IPS-NIHi7 (cell line): ENCODE results near the gene ACAN.

Experiments used
- DNase-seq: peaks from one replicate; pipeline ENCODE4 v3.0.0; 2012; ENCODE audit warnings: mixed read lengths; ENCODE audit errors: extremely low spot score

ACAN gene

DNA sequence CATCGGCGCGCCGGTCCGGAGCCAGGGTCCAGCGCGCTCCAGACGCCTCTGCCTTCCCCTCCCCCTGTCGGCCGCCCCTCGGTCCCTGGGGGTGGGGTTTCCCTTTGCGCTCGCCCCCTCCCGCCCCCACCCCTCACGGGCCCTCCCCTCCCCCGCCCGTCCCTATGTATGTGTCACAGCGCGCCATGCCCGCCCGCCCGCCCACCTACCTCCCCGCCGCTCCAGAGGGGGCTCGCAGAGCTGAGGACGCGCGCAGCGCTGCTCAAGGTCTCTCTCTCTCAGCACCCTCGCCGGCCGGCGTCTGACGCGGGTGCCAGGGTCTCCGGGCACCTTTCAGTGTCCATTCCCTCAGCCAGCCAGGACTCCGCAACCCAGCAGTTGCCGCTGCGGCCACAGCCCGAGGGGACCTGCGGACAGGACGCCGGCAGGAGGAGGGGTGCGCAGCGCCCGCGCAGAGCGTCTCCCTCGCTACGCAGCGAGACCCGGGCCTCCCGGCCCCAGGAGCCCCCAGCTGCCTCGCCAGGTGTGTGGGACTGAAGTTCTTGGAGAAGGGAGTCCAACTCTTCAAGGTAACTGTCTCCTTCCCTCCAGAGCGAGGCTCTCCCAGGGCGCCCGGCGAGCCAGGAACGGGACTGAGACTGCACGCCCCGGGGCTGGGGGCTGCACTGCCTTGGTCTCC is at the start of gene ACAN:
ACAN (plus strand) TSS at position 196 of the 679 bp plus-strand sequence. CDS start 32,771 bp downstream, outside the sequence.
- DNase-seq = peak; percentile 77

DNA sequence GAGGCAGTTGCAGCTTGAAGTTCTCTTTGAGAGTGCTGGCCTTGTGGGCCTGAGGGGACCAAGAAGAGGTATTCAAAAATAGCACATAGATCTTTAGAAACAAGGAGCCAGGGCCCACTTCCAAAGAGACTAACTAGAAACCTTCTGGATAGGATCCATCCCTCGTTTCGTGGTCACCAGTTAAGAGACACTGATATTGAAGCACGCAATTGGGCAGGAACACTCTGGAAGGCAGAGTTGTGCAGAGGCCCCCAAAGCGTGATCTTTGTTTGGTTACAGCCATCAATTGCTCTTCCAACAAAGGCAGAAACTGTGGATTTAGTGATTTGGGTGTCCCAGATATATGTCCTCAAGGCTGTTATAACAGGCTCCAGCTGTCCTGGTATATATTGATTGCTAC is 46.7 kb upstream of the ACAN start:
- no peak for DNase-seq

DNA sequence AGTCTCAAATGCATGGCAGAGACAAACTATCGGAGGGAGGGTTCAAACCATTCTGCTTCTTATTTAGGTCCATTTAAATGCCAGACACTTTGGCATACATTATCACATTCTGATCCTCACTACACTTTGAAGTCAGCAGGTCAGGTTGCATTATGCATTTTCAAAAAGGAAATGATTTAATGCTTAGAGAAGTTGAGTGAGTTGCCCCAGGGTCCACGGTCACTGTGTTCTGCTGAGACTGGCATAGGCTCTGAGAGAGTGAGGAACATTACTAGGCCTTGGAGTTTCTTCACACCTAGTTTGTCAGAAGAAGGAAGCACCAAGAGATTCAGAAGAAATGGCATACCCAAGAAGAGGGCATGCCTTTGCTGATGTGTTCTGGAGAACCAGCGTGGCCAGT is 46.3 kb upstream of the ACAN start:
- no peak for DNase-seq

DNA sequence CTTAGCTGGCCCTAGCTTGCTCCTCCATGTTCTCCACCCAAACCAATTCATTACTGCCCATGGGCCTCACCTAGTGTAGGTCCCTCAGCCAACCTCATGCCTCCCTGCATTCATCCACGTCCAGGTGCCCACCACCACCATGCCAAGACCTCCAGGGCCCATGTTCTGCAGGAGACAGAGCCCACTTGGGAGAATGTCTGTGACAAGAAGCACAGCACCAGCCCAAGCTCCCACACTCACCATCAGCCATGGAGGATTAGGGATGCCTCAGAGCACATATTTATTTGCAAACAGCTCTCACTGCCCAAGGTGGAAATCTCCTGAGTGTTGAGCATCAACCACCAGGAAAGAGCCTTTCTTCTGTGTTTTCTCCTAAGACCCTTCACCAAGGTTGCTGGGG is 43.4 kb upstream of the ACAN start:
- no peak for DNase-seq

DNA sequence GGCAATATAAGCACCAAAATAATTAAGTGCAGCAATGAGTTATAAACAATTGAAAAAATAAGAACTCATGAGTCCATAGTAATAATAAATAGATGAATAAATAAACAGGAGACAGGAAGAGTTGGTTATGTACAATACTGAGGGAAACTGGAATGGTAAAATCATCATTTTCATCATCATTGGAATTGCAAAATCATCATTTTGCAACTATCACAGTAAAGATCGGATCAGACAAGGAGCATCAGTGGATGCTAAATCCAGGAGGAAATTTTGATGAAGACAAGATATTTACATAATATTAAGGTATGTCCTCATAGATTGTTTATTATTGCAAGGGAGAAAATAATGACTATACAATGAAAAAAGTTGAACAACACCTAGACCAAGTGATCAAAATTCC is 38.8 kb upstream of the ACAN start:
- DNase-seq = no peak

DNA sequence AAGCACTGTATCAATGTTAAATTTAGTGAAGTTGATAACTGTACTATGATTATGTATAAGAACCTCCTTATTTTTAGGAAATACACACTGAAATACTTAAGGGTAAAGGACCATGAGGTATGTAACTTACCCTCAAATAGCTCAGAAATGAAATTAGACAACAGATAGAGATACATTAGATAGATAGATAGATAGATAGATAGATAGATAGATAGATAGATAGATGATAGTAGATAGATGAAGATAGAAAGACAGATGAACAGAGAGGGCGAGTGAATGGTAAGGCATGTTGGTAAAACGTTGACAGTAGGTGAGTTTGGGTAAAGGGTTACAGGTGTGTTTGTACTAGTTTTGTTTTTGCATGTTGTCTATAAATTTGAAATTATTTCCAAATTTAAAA is 38.0 kb upstream of the ACAN start:
- no peak for DNase-seq

DNA sequence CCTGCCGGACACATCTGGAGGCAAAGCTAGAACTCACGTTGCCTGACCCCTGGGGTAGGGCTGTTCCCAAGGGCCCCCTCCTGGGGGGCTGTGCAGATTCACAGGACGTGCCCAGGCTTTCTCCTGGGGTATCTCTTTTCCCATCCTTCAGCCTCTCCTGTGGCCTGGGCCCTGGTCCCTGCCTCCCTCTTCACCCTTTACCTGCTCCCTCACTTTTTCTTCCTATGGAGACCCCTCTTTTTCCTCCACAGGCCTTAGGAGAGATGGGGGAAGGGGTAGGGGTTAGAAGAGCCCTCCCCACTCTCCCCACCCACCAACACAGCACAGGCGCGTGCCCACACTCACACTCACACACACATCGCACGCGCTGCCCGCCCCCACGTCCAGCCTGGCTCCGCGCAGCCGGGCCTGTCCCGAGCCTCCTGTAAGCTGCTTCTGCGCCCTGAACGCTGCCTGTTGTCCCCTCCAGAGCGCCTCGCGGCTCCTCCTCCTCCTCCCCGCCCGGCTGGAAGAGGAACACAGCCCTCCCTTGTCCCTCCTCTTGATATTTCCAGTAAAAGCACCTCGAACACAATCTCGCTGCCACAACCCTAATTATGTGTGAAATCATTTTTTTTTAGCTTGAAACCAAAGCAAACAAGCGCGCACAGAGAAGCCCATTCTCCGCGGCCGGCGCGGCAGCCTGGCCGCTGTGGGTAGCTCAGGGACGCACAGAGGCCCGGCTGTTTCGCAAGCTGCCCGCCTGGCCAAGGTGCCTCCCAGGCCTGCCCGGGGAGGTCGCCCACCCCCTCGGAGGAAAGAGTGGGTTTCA is 33.9 kb upstream of the ACAN start:
- peak; percentile 70 for DNase-seq

DNA sequence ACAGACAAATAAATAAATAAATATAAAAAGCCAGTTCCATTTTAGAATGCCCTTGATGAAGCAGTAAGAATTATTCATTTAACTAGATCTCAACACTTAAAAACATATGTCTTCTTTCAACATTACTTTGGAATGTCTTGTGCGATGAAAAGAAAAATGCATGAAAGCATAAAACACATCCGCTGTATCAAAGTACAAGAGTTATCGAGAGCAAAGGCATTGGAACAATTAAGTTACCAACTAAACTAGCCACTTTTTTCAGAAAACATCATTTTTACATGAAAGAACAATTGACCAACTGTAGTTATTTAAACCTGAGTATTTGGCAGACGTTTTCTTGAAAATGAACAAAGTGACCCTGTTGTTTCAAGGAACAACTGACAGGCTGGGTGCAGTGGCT is 27.5 kb upstream of the ACAN start:
- DNase-seq = no peak

DNA sequence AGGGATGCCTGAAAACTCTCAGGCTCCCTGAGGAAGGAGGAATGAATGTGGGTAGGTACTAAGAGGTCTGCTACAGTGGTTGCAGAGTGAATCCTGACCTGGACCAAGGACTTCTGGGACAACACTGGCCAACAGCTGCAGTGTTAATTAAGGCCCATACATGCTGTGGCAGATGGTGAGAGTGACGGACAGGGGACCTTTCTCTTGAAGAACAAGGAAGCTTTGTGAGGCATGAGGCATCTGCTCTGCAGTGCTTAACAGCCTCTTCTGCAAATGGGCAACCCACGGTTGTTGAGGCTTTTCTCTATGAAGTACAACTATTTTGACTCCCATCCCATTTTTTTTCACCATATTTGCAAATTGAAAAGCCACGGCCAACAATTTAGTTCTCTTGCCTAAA is 26.6 kb upstream of the ACAN start:
- no peak for DNase-seq

DNA sequence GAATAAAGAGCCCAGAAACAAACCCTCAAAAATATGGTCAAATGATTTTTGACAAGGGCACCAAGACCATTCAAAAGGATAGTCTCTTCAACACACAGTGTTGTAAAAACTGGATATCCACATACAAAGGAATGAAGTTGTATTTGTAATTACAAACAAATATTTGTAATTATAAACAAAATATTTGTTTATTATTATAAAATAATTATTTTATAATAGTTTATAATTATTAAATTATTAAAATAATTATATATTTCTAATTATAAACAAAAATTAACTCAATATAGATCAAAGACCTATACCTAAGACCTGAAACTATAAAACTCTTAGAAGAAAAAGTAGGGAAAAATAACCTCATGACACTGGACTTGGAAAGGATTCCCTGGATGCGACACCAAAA is 23.3 kb upstream of the ACAN start:
- no peak for DNase-seq

DNA sequence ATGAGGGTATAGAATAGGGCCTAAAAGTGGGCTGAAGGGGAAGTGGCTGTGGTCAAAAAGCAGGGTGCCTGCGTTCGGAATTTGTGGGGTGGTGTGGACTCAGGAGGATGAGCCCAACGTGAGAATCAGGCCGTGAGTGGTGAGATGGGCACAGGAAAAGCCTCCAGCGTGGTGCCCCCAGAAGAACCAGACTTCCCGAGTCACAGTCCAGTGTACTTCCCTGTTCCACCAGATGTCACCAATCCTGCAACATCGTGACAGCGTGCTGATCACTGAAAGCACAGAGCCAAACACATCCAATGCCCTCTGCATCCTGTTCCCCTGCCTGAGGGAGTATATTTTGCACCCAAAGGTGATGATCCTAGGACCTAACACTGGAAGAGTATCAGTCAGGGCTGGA is 20.8 kb upstream of the ACAN start:
- no peak for DNase-seq

DNA sequence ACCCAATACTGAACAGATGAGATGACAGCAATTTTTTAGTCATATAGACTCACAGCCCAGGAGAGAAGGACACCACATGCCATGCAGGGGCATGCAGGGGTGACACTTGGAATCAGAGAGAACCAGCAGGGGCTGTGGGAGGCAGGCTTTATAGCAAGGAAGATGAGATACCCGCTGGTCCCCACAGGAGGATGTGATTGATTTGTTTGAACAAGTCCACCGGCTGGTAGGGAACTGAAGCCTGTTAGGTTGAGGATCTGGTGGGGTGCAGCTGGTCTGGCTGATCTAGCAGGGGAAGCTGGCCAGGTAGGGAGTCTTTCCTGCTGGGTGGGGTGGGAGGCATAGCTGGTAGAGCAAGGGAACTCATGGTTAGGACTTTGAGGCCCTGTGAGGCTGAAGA is 18.0 kb upstream of the ACAN start:
- DNase-seq = no peak

DNA sequence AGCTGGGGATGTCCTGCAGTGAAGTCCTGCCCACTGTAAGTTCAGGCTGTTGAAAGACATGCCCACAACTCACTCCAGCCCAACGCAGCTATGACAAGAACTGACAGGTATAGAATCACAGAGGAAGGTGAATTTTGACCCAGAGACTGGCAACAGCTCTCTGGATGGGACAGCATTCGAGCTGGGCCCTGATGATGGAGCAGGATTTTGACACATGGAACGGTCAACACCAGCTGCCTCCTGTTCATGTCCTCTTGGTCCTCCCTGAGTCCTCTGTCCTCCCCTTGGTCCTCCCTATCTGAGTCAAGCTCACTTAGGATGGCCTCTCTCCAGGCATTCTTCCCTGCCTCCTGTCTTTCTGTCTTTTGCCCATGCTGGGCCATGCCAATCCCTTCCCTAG is 15.2 kb upstream of the ACAN start:
- DNase-seq = no peak

DNA sequence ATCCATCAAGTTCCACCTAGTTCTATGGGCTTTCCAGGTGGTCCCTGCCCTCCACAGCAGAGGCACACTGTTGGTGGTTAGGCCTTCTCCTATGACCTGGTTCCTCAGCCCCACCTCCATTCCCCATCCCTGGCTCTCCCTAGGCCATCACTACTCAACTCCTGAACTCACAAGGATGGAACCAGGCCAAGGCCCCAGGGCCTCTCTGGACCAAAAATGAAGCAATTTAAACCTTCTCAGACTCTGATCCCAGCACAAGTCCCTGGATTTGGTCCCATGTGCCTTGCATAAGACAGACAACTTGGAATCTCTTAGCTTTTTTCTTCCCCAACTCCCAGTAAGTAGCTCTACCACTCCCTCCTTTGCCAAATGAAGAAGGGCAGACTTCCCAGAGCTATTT is 14.4 kb upstream of the ACAN start:
- no peak for DNase-seq

DNA sequence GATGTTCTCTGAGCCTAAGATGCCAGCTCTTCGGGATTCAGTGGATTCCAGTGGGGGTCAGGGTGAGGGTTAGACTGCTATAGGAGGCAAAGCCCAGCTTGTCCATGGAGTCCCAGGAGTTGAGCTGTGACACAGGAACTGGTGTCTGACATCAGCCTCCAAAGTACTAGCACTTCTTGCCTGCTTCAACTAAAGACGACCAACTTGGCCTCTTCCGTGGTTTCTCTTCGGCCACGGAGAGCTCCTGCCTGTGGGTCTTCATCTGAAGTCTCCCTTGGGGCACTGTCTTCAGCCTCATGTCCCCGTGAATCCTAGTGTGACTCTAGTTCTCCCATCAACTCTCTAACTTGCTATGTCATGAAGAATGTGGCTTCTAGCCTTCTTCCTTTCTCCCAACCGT is 12.8 kb upstream of the ACAN start:
- no peak for DNase-seq

DNA sequence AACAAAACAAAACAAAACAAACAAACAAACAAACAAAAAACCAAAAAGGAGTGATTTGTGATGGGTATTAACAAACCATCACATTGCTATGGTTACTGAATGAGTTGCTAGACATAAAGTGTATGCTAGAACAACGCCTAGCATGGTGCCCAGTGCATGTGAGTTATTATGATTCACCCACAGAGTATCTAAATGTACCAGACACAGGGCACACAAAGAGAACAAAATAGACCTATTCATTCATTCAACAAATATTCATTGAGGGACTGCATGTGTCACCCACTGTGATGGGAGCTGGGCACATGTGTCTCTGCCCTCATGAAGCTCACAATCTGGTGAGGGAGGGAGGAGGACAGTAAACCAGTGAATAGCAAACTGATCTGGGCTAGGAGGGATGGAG is 11.6 kb upstream of the ACAN start:
- no peak for DNase-seq

DNA sequence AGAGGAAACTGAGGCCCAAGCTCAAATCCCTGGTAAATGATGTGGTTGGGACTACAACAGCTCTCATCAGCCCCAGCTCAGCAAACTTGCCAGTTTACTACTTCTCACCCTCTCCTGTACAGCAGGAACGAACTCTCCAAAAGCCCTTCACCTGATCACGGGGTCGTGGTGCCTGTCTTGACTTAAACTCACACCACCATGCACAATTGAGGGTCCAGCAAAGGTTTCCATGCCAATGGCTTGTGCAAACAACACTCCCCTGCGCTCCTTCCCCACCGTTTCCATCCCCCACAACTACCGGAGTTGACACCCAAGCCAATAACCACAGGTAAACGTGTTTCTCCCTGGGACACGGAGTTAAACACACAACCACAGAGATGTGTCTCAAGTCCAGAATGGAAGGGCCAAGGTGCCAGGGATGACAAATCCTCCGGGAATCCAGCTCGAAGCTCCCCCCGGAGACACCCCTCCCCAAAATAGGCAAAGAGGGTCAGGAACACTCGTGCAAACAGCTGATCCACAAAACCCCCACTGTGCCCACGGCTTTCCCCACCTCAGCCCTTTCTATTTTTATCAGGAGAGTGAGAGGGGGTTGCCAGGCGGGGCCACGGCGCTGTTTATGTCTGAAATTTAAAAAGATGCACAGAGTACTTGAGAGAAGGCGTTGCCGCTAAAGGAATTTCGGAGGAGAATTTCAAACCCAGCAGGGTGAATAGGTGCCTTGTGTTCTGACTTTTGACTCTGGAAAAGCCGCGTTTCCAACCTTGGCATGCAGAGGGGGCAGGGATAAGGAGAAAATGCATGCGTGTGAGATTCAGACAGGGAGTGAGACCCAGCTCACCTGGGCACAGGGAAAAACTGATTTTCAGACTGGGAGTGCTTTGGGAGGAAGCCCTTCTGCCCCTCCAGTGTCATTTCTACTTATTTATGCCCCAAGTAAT is 10.6 kb upstream of the ACAN start:
- no peak for DNase-seq

DNA sequence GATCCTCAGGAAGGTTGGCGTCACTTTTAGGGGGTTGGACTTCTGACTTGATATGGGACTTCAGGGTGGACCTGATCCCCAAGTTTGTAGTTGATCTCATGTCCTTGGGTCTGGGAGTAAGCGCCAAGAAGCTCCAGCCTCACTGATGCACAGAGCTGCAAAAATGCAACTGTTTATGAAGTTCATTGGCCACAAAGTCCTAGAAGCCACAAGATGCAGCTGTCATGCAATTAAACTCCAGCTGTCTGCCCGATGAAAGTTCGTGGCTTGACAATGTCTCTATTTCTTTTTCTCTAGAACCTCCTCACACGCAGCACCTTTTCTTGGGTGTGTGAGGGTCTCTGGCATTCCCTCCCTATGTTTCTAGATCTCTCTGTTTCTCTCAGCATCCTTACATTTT is 9.2 kb upstream of the ACAN start:
- no peak for DNase-seq

DNA sequence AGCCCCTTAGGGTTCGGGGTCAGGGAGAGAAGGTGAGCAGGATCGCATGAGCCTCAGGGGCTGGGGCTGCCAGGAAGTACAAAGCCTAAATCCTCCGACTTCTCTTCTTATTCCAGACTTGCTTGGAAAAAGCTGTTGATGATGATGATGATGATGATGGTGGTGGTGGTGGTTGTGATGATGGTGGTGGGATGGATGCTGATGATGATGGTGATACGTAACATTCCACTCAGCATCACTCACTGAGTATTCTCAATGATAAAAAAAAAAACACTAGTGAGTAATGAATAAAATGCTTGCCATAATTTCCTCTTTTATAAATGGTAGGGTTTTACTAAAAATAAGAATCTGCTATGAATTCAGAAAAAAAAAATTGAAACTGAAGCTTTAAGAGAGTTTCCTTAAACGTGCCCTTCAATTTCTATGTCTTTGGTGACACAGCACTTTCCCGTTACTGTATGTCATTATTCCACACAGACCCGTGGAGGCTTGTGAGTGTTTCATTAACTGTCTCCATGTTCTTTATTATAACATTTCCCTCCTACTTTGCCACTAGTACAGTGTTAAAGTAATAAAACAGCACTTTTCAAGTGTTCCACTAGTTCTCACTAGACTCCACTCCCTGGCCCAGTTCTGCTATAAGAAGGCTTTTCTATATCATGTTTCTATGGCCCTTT is 5.4 kb upstream of the ACAN start:
- no peak for DNase-seq

DNA sequence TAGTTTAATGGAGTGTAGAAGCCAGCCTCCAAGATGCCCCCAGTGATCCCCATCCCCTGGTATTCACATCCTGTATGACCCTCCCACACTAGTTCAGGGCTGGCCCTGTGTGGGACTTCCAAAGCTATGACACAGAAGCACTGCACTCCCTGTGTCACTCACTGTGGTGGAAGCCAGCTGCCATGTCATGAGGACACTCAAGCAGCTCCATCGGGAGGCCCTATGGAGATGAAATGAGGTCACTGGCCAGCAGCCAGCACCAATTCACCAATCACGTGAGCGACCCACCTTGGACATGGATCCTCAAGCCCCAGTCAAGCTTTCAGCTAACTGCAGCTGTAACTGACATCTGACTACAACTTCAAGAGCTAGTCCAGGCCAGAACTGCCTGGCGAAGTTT is 3.9 kb upstream of the ACAN start:
- no peak for DNase-seq

DNA sequence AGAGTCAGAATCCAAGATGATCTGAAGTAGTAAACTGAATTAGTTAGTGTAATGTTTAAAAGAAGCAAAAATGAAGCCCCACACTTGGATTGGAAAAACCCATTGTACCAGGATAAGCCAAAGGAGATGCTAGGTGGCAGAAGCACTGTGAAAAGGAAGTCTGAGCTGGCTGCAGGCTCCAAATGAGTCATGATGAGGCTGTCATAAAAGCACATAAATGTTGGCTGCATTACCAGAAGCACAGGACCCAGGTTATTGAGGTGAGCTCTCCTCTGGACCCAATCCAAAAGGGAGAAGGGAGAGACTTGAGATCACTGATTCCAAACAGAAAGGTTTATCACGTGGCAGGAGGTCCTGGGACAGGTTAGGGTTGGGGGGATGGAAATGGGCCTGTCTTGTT is 3.2 kb upstream of the ACAN start:
- DNase-seq = no peak

DNA sequence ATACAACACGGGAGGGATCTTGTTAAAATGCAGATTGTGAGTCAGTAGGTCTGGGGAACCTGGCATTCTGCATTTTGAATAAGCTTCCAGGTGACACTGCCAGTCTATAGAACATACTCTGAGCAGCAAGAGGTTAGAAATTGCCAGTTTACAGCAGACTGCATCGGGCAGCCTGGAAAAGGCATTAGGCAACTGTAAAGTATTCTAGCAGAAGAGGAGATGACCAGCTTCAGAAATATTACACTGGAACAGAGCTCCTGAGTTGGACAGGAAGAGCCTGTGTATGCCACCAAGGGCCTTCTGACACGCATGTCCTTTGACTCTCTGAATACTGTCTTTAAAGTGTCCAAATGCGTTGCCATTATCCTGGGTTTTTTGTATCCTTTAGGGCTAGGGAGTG is 2.5 kb upstream of the ACAN start:
- DNase-seq = no peak
